Uterus (tissue), 2 donors: Measurements from ENCODE around the gene TAX1BP1.

ENCODE experiments used
- CTCF ChIP-seq, 4 experiments: fragments of 200-600 bp in 2 of 4; fragments of 450-650 bp in 2 of 4; sonication (generic) in 2 of 4; IDR thresholded peaks; one replicate each; pipeline ENCODE4 v1.5.1; 2016 to 2019; ENCODE audit warnings: antibody characterized with exemption in 4 of 4, mild to moderate bottlenecking in 2 of 4, moderate library complexity in 1 of 4
- POLR2A ChIP-seq, 2 donors: fragments of 450-650 bp; IDR thresholded peaks; one replicate each; pipeline ENCODE4 v1.6.1; 2016; ENCODE audit warnings: antibody characterized with exemption in 2 of 2, mild to moderate bottlenecking in 1 of 2, moderate library complexity in 1 of 2

GRCh38 chr7:27861747-27862146, 121.8 kb downstream of the TAX1BP1 start:
- no peak for TF ChIP-seq CTCF (IDR thresholded peaks at IDR 0.05)
- no peak for TF ChIP-seq POLR2A (IDR thresholded peaks at IDR 0.05)
